Endothelial cell (in vitro differentiated cells): ENCODE data around the gene ARHGEF3. TPM values are rescaled to one million over a fixed set of nuclear protein-coding genes. Genes with fewer than 3 reads are reported as not detected.
"Not testable (repeated sequence)": the region's sequence is repeated elsewhere in the genome, so short reads cannot be mapped to it uniquely, and the experiment has no call there.

ENCODE experiments used
- DNase-seq: peaks from one replicate; pipeline ENCODE4 v3.0.0; 2021; ENCODE audit warnings: low spot score
- H3K27ac Mint-ChIP-seq: one replicate; pipeline ENCODE4 v1.8.0; 2021; ENCODE audit warnings: mixed read lengths, inconsistent platforms; ENCODE audit not compliant: unreplicated experiment
- H3K27me3 Mint-ChIP-seq: one replicate; pipeline ENCODE4 v1.8.0; 2021; ENCODE audit warnings: mild to moderate bottlenecking, moderate library complexity, mixed read lengths, inconsistent platforms; ENCODE audit not compliant: unreplicated experiment
- H3K36me3 Mint-ChIP-seq: one replicate; pipeline ENCODE4 v1.8.0; 2021; ENCODE audit warnings: mild to moderate bottlenecking, low read depth, mixed read lengths, inconsistent platforms; ENCODE audit not compliant: unreplicated experiment
- H3K4me1 Mint-ChIP-seq: one replicate; pipeline ENCODE4 v1.8.0; 2021; ENCODE audit warnings: mild to moderate bottlenecking, mixed read lengths, inconsistent platforms; ENCODE audit not compliant: unreplicated experiment
- H3K4me3 Mint-ChIP-seq: one replicate; pipeline ENCODE4 v1.8.0; 2021; ENCODE audit warnings: mild to moderate bottlenecking, mixed read lengths, inconsistent platforms; ENCODE audit not compliant: unreplicated experiment
- H3K9me3 Mint-ChIP-seq: one replicate; pipeline ENCODE4 v1.8.0; 2021; ENCODE audit warnings: mixed read lengths, inconsistent platforms; ENCODE audit not compliant: unreplicated experiment
- CTCF ChIP-seq: fragments of 200-600 bp; sonication (generic); IDR thresholded peaks from one replicate; pipeline ENCODE4 v1.5.0; 2021; ENCODE audit warnings: antibody characterized with exemption; ENCODE audit not compliant: unreplicated experiment
- total RNA-seq: library from RNA; stranded (reverse); fragmentation: NEBNext Ultra II Directional; extraction: Animal tissue kit (Norgen Biotek cat#: 25700); gene quantifications from one replicate; pipeline ENCODE4 v1.2.1, GENCODE V29; 2021; ENCODE audit not compliant: unreplicated experiment

The ARHGEF3 gene
- total RNA-seq, 1 donor from 2014 or later: 4.0 TPM

GRCh38 chr3:56702490-56703315, 99.0 kb downstream of the ARHGEF3 start:
- H3K27ac Mint-ChIP-seq: no peak overlapping the region
- no peaks in the 10 kb centered on the region for H3K9me3 Mint-ChIP-seq

GRCh38 chr3:56700151-56700550, 101.6 kb downstream of the ARHGEF3 start:
- no peak for DNase-seq

More at GRCh38 chr3:56702490-56703315, 99.0 kb downstream of the ARHGEF3 start:
- DNase-seq: peak; percentile 44
- TF ChIP-seq CTCF: peak; percentile 85
- Mint-ChIP-seq H3K4me3 (no peak overlapping the region), H3K4me1 (peaks cover 8% of the 10 kb centered on the region), H3K36me3 (no peaks in the 10 kb centered on the region), H3K27me3 (no peaks in the 10 kb centered on the region)

GRCh38 chr3:56694867-56695683, 106.7 kb downstream of the ARHGEF3 start:
- TF ChIP-seq CTCF: no peak
- Mint-ChIP-seq H3K27ac (no peak overlapping the region), H3K36me3 (no peaks in the 10 kb centered on the region), H3K4me1 (peaks cover 23% of the 10 kb centered on the region), H3K9me3 (no peaks in the 10 kb centered on the region), H3K27me3 (no peaks in the 10 kb centered on the region), H3K4me3 (no peak overlapping the region)
- no peak for DNase-seq

More at GRCh38 chr3:56700151-56700550, 101.6 kb downstream of the ARHGEF3 start:
- Mint-ChIP-seq H3K9me3 (no peaks in the 10 kb centered on the region), H3K4me3 (no peak overlapping the region), H3K27me3 (no peaks in the 10 kb centered on the region), H3K27ac (no peak overlapping the region), H3K4me1 (peaks cover 14% of the 10 kb centered on the region), H3K36me3 (no peaks in the 10 kb centered on the region)
- no peak for TF ChIP-seq CTCF

GRCh38 chr3:56693750-56694149, 108.0 kb downstream of the ARHGEF3 start:
- Mint-ChIP-seq H3K27ac (no peak overlapping the region), H3K36me3 (no peaks in the 10 kb centered on the region), H3K4me3 (no peak overlapping the region), H3K9me3 (no peaks in the 10 kb centered on the region), H3K27me3 (no peaks in the 10 kb centered on the region), H3K4me1 (peaks cover 20% of the 10 kb centered on the region)
- DNase-seq: no peak
- no peak for TF ChIP-seq CTCF

- not testable (repeated sequence) for H3K9me3 Mint-ChIP-seq, H3K27ac Mint-ChIP-seq, H3K36me3 Mint-ChIP-seq, H3K4me3 Mint-ChIP-seq, H3K27me3 Mint-ChIP-seq, DNase-seq
- peaks cover 20% of the 10 kb centered on the region for H3K4me1 Mint-ChIP-seq
Observed at GRCh38 chr3:56692520-56693433, 109.0 kb downstream of the ARHGEF3 start.

GRCh38 chr3:56692001-56692365, 109.8 kb downstream of the ARHGEF3 start:
- not testable (repeated sequence) for H3K36me3 Mint-ChIP-seq, H3K4me3 Mint-ChIP-seq, H3K9me3 Mint-ChIP-seq, DNase-seq, H3K27ac Mint-ChIP-seq, H3K27me3 Mint-ChIP-seq
- H3K4me1 Mint-ChIP-seq: peaks cover 20% of the 10 kb centered on the region
